Upper lobe of right lung (tissue), 1 donor: Measurements from ENCODE around the gene WBP2. TPM values are rescaled to one million over a fixed set of nuclear protein-coding genes. Genes with fewer than 3 reads are reported as not detected.
A peak's percentile ranks its signal among the peaks of the same experiment; 100 is the strongest.
"Not testable (repeated sequence)": the region's sequence is repeated elsewhere in the genome, so short reads cannot be mapped to it uniquely, and the experiment has no call there.

Experiments
- ATAC-seq: fragments of 200-7000 bp; cut with Tn5 transposase; one replicate; pipeline ENCODE4 v1.9.1; 2020; ENCODE audit warnings: mild to moderate bottlenecking, moderate library complexity
- DNase-seq: peaks from one replicate; pipeline ENCODE4 v3.0.0-alpha.2; 2020
- H3K27ac ChIP-seq: fragments of 200-600 bp; one replicate; pipeline ENCODE4 v1.8.0; 2022
- H3K27me3 ChIP-seq: fragments of 200-600 bp; one replicate; pipeline ENCODE4 v1.8.0; 2022; ENCODE audit warnings: mild to moderate bottlenecking
- H3K36me3 ChIP-seq: fragments of 200-600 bp; one replicate; pipeline ENCODE4 v1.8.0; 2022
- H3K4me1 ChIP-seq: fragments of 200-600 bp; one replicate; pipeline ENCODE4 v1.8.0; 2022
- H3K4me3 ChIP-seq: fragments of 200-600 bp; one replicate; pipeline ENCODE4 v1.8.0; 2022; ENCODE audit warnings: mild to moderate bottlenecking
- H3K9me3 ChIP-seq: fragments of 200-600 bp; one replicate; pipeline ENCODE4 v1.8.0; 2022
- intact Hi-C: fragments of 100-400 bp; cut with DNase I; formaldehyde crosslinking; loops from one replicate; pipeline ENCODE4 v1.11.0; 2022
- total RNA-seq: library from RNA; stranded (reverse); fragmentation: NEBNext Ultra II Directional; extraction: Animal tissue kit (Norgen Biotek cat#: 25700); gene quantifications from one replicate; pipeline ENCODE4 v1.2.1, GENCODE V29; 2021
- TF ChIP-seq, protein P1 (sequence below): fragments of 200-600 bp; IDR thresholded peaks from one replicate; pipeline ENCODE4 v1.8.0; 2022; ENCODE audit warnings: antibody characterized with exemption
- donor health status: DM: no; HTN: yes; CAD: no; lungs with severe emphysema.

Gene WBP2
- total RNA-seq, 1 donor from 2014 or later = 156 TPM

DNA sequence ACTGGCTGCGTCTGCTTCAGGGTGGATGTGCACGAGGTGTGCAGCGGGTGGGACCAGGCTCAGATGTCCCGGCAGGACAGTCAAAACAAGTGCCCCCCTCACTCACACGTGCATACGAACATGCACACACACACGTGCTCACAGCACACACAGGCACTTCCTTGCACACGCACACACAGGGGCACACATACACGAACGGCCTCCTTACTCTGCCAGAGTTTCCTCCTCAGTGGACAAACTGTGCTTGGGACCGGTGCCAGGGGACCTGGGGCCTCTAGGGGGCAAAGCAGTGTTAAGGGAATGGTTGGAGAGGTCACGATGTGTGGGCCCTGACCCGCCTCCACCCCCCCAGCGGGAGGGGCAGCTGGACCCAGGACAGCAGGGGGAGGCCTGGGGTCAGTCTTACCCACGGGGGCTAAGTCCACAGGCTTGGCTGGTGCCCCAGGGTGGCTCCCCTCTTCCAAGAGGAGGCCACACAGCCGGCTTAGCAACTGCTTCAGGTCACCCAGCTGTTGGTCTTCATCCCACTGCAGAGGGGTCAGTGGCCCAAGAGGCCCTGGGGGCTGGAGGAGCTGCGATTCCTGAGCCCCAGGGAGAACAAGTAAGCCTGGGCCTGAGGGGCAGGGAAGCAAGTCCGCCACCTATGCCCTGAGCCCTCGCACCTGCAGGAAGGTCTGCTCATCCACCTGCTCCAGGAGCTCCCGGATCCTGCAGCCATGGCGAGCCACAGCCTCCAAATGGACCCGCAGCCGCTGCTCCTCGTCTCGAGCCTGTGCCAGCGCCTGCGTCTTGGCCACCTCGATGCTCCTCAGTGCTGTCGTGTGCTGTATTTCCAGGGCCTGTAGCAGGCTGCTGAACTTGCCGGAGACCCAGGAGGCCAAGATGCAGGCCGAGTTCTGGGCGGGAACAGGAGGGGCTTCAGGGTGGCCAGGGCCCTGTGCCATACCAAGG lies 36.7 kb upstream of the WBP2 start:
- no peak overlapping the region for H3K4me3 ChIP-seq
- H3K36me3 ChIP-seq = peaks cover 30% of the 10 kb centered on the region
- TF ChIP-seq, protein P1, sequence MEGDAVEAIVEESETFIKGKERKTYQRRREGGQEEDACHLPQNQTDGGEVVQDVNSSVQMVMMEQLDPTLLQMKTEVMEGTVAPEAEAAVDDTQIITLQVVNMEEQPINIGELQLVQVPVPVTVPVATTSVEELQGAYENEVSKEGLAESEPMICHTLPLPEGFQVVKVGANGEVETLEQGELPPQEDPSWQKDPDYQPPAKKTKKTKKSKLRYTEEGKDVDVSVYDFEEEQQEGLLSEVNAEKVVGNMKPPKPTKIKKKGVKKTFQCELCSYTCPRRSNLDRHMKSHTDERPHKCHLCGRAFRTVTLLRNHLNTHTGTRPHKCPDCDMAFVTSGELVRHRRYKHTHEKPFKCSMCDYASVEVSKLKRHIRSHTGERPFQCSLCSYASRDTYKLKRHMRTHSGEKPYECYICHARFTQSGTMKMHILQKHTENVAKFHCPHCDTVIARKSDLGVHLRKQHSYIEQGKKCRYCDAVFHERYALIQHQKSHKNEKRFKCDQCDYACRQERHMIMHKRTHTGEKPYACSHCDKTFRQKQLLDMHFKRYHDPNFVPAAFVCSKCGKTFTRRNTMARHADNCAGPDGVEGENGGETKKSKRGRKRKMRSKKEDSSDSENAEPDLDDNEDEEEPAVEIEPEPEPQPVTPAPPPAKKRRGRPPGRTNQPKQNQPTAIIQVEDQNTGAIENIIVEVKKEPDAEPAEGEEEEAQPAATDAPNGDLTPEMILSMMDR = no peak
- no peaks in the 10 kb centered on the region for H3K9me3 ChIP-seq
- DNase-seq (peak; percentile 64), ATAC-seq (no peak)
- H3K4me1 ChIP-seq = peaks cover 13% of the 10 kb centered on the region
- H3K27ac ChIP-seq = no peak overlapping the region
- H3K27me3 ChIP-seq = no peaks in the 10 kb centered on the region
- intact Hi-C loops = no loop called here

DNA sequence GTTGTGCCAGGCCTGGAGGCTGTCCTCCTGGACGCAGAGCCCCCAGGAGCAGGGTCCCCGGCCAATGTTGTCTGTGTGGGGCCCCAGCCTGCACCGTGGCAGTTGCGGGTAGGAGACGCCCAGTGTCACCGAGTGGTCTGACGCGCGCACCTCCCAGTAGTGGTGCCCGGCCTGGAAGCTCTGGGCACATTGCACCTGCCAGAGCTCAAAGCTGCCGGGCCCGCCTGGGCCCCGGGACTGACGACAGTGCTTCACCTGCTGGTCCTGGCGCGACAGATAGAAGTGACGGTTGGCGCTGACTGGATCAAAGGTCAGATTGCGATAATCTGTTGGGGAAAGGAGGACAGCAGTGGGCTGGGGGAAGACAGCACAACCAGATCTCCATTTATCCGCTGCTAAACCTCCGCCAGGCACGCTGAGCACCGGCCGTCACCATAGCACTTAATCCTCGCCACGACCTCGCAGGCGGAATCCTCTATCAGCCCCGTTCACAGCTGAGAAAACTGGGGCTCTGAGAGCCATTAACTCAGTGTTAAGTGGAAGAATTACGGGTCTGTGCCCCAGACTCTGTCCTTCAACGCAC lies 36.0 kb upstream of the WBP2 start:
- Histone ChIP-seq H3K9me3 (no peaks in the 10 kb centered on the region), H3K4me1 (peaks cover 13% of the 10 kb centered on the region), H3K36me3 (peaks cover 30% of the 10 kb centered on the region), H3K4me3 (no peak overlapping the region), H3K27me3 (no peaks in the 10 kb centered on the region), H3K27ac (no peak overlapping the region)
- intact Hi-C loops = no loop called here
- DNase-seq (peak; percentile 63), ATAC-seq (no peak)
- TF ChIP-seq, protein P1 = no peak

- H3K36me3 ChIP-seq = peaks cover 30% of the 10 kb centered on the region
- intact Hi-C loops = no loop called here
These were observed 34.3 kb upstream of the WBP2 start for GRCh38 chr17:75889454-75889853.

DNA sequence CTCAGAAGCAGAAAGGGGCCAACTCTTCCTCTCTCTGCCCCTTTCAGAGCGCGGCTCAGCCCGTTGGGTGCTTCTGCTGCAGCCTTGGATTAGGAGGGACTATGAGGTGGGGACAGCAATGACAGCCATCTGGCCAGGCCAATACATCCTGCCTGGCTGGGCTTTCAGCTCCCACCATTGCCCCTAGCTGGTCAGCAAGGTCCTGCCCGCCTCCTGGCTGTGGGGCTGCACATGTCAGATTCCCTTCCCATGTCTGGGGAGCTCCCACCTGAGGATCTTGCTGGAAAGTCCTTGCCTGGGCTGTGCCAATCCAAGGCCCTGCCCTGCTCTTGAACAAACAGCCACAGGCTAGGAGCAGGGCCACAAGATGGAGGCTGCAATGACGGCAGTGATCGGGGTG lies 33.3 kb upstream of the WBP2 start:
- TF ChIP-seq, protein P1 = no peak
- Histone ChIP-seq H3K27me3 (no peaks in the 10 kb centered on the region), H3K4me1 (no peaks in the 10 kb centered on the region), H3K27ac (no peak overlapping the region), H3K36me3 (peaks cover 30% of the 10 kb centered on the region), H3K4me3 (no peak overlapping the region), H3K9me3 (no peaks in the 10 kb centered on the region)
- intact Hi-C loops = no loop called here
- ATAC-seq (no peak), DNase-seq (no peak)

More at GRCh38 chr17:75889454-75889853, 34.3 kb upstream of the WBP2 start:
- Histone ChIP-seq H3K27ac (no peak overlapping the region), H3K9me3 (no peaks in the 10 kb centered on the region), H3K27me3 (no peaks in the 10 kb centered on the region), H3K4me3 (no peak overlapping the region), H3K4me1 (no peaks in the 10 kb centered on the region)
- ATAC-seq (no peak), DNase-seq (no peak)
- TF ChIP-seq, protein P1 = no peak

DNA sequence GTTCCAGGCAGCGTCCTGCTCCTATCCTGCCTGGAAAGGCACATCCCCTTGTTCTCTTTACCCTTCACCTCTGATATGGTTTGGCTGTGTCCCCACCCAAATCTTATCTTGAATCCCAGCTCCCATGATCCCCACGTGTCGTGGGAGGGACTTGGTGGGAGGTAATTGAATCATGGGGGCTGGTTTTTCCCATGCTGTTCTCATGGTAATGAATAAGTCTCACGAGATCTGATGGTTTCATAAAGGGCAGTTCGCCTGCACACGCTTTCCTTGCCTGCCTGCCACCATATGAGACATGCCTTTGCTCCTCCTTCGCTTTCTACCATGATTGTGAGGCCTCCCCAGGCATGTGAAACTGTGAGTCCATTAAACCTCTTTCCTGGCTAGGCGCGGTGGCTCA lies 30.7 kb upstream of the WBP2 start:
- H3K27ac ChIP-seq = not testable (repeated sequence)

DNA sequence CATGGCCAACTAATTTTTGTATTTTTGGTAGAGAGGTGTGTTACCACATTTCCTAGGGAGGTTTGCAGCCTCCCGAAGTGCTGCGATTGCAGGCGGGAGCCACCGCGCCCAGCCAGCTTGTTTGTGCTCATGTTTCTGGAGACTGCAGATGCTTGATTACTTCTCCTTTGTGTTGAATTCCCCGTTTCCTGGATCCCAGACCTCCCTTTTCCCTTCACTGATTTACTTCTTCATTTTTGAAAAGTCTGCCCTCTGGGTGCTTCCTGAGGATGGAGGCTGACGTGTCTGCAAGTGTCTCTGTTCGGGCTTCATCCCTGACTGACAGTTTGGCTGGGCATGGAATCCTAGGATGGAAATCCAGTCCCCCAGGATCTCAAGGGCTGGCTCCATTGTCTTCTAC lies 30.3 kb upstream of the WBP2 start:
- H3K4me1 ChIP-seq = no peaks in the 10 kb centered on the region
- ATAC-seq = no peak
- H3K4me3 ChIP-seq = no peak overlapping the region
- DNase-seq = no peak
- H3K36me3 ChIP-seq = peaks cover 13% of the 10 kb centered on the region
- intact Hi-C loops = no loop called here
- H3K27ac ChIP-seq = no peak overlapping the region
- TF ChIP-seq, protein P1 = no peak
- H3K27me3 ChIP-seq = no peaks in the 10 kb centered on the region
- H3K9me3 ChIP-seq = no peaks in the 10 kb centered on the region

More for the DNA sequence above, 30.7 kb upstream of the WBP2 start:
- H3K9me3 ChIP-seq, intact Hi-C loops, H3K4me1 ChIP-seq, ATAC-seq, H3K27me3 ChIP-seq, DNase-seq, H3K4me3 ChIP-seq: not testable (repeated sequence)
- H3K36me3 ChIP-seq = peaks cover 16% of the 10 kb centered on the region
